Measurements from ENCODE around the gene NDUFAF4. TPM values are rescaled to one million over a fixed set of nuclear protein-coding genes. Genes with fewer than 3 reads are reported as not detected.

The NDUFAF4 gene
- 10 to 100 TPM; 98.4 to 98.9 TPM for total RNA-seq

DNA sequence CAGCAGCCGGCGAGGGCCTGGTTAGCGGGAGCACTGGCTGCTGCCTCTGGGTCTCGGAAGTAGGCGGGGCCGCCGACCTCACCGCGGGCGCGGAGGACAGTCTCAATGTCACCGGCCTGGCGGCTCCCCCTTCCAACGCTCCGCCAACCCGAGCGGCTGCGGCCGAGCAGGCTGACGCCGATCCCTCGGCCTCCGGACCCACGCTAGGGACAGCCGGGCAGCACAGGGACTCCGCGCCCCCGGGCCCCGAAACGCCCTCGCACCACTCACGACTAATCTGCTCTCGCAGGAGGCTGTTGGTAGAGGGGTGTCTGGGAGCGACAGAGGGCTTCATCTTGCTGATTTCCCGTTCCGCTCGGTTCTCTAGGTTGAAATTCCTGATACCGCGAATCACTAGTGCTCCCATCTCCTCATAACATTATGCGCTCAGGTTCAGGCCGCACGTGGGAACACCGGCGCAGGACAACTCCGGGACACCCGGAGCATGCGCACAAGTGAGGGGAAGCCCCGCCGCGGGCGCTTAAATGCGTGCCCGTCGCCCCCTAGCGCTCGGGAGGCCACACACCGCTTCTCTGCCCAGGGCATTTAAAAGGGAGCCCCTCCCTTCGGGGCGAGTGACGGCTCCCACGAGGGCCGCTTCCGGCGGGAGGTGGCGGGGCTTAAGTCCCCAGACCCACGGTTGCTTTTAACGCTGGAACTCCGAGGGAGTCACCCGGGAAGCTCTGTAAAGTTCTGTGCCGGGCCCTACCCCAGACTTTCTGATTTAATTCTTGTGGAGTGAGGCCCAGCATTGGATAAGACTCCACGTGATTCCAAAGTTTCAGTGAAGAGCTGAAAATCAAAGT is at the start of gene NDUFAF4:
NDUFAF4 (minus strand) TSS at position 496 of the 845 bp plus-strand sequence; CDS start at position 406, 90 bp downstream.
- Mint-ChIP-seq H3K4me1 (peaks cover 23% of the 10 kb centered on the region), H3K4me3 (peak within 1 kb of the TSS; percentile 78), H3K36me3 (peaks cover 16% of the 10 kb centered on the region), H3K9me3 (no peaks in the 10 kb centered on the region), H3K27ac (peak within 1 kb of the TSS; percentile 82), H3K27me3 (peaks cover 9% of the 10 kb centered on the region)
- peak; percentile 95 for DNase-seq

DNA sequence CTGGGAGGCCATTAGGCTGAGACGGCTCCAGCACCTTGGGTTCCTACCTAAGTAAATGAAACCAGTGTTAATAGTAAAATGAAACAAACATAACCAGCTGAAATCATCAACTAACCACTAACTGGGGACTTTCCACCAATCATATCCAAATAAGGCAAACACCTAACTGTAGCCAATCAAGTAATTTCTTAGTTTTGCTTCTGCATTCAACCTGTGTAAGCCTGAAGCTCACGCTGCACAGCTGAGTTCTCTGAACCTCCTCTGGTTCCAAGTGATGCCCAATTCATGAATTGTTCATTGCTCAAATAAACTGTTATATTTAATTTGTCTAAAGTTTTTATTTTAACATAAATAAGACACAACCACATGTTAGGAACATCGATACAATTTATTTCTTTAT is 49.4 kb upstream of the NDUFAF4 start:
- H3K9me3 Mint-ChIP-seq, result peaks cover 3% of the 10 kb centered on the region
- no peaks in the 10 kb centered on the region for H3K27me3 Mint-ChIP-seq
- H3K4me3 Mint-ChIP-seq, result no peak overlapping the region
- peaks cover 2% of the 10 kb centered on the region for H3K36me3 Mint-ChIP-seq
- no peak for DNase-seq
- peaks cover 8% of the 10 kb centered on the region for H3K4me1 Mint-ChIP-seq
- peak overlapping the region; percentile 68 for H3K27ac Mint-ChIP-seq

- Mint-ChIP-seq H3K4me1 (peaks cover 14% of the 10 kb centered on the region), H3K9me3 (peaks cover 3% of the 10 kb centered on the region), H3K36me3 (peaks cover 4% of the 10 kb centered on the region), H3K27ac (no peak overlapping the region), H3K27me3 (no peaks in the 10 kb centered on the region), H3K4me3 (no peak overlapping the region)
- DNase-seq, result no peak
These were observed 46.0 kb upstream of the NDUFAF4 start for GRCh38 chr6:96943555-96944215.

- DNase-seq, result no peak
- Mint-ChIP-seq H3K9me3 (peaks cover 1% of the 10 kb centered on the region), H3K4me1 (peaks cover 14% of the 10 kb centered on the region)
These were observed 45.0 kb upstream of the NDUFAF4 start for GRCh38 chr6:96942676-96943075.

GRCh38 chr6:96940322-96940721 is 42.6 kb upstream of the NDUFAF4 start:
- Mint-ChIP-seq H3K4me3 (no peak overlapping the region), H3K9me3 (no peaks in the 10 kb centered on the region), H3K36me3 (peaks cover 2% of the 10 kb centered on the region), H3K27ac (no peak overlapping the region), H3K4me1 (peaks cover 6% of the 10 kb centered on the region), H3K27me3 (no peaks in the 10 kb centered on the region)
- DNase-seq, result no peak

More at GRCh38 chr6:96942676-96943075, 45.0 kb upstream of the NDUFAF4 start:
- Mint-ChIP-seq H3K4me3 (no peak overlapping the region), H3K27ac (no peak overlapping the region), H3K27me3 (no peaks in the 10 kb centered on the region), H3K36me3 (peaks cover 4% of the 10 kb centered on the region)

DNA sequence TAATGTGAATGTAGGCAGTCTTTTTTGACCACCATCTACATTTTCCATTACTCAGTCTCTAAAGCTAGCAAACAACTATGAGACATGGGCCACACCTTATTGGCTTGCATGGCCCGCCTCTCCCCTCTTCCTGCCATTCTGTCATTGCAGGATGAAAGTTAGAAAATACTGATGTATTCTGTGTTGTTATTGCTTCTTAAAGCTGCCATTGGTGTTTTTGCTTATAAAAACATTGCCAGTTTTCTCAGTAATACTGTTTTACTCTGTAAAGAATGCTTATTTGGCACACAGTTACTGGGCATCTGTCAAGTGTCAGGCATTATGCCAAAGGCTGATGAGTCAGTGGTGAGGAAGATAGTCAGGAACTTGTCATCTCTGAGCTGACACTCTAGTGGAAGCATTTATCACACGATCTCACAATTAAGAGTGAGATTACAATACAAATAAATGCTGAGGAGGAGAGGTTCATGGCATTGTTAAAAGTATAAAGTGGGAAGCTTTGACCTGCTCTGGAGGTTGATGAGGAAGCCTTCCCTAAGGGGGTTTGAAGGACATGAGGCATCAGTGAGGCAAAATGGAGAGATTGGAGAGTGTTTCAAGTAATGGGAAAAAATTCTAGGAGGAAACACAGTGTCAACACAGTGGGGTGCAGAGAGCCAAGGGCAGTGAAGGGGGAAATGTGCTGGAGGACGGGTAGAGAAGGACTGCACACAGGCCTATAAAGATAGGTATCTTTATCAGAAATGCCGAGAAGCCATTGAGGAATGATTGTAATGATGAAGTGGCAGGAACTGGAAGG is 41.5 kb upstream of the NDUFAF4 start:
- Mint-ChIP-seq H3K4me1 (peaks cover 6% of the 10 kb centered on the region), H3K27me3 (no peaks in the 10 kb centered on the region), H3K27ac (no peak overlapping the region), H3K4me3 (no peak overlapping the region), H3K36me3 (peaks cover 2% of the 10 kb centered on the region), H3K9me3 (no peaks in the 10 kb centered on the region)
- peak; percentile 9 for DNase-seq

DNA sequence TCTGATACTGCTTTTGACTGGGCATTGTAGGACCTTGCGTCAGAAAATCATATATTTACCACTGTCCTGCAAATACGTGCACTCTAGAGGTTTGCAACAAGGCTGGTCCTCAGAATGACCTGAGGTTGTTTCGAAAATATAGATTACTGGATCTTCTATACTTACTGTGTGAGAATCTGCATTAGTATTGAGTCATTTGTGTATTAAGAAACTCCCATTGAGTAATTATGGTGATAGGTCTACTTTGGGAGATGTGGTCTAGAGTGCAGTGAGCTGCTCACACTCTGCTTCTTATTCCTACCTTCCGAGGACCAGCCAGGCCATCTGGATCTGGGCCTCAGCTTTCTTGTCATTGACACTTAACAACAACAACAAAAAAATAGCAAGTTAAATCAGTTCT is 36.4 kb upstream of the NDUFAF4 start:
- no peak overlapping the region for H3K4me3 Mint-ChIP-seq
- no peaks in the 10 kb centered on the region for H3K27me3 Mint-ChIP-seq
- no peaks in the 10 kb centered on the region for H3K36me3 Mint-ChIP-seq
- no peaks in the 10 kb centered on the region for H3K9me3 Mint-ChIP-seq
- no peak overlapping the region for H3K27ac Mint-ChIP-seq
- H3K4me1 Mint-ChIP-seq, result peaks cover 1% of the 10 kb centered on the region
- no peak for DNase-seq

- peaks cover 8% of the 10 kb centered on the region for H3K4me1 Mint-ChIP-seq
- H3K9me3 Mint-ChIP-seq, result no peaks in the 10 kb centered on the region
- no peaks in the 10 kb centered on the region for H3K27me3 Mint-ChIP-seq
- DNase-seq, result no peak
- no peak overlapping the region for H3K27ac Mint-ChIP-seq
- no peak overlapping the region for H3K4me3 Mint-ChIP-seq
- H3K36me3 Mint-ChIP-seq, result no peaks in the 10 kb centered on the region
These were observed 33.5 kb upstream of the NDUFAF4 start for GRCh38 chr6:96931198-96931597.

DNA sequence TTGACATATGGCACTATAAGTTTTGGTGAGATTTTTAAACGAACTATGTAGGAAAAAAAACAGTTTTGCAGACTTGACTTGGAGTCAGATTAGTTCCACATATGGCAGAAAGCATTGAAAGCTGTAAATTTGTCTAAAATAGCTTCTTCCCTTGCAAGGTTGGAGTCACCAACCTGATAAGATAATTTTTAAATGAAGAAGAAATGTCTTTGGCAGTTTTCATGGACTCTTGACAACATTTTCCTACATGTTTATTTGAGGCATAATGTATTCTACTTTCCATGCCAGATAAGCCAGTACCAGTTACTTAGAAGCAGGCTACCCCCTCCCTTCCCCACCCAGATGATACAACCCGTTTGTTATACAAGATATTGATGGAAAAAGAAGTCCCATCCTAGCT is 32.0 kb upstream of the NDUFAF4 start:
- H3K27ac Mint-ChIP-seq, result no peak overlapping the region

DNA sequence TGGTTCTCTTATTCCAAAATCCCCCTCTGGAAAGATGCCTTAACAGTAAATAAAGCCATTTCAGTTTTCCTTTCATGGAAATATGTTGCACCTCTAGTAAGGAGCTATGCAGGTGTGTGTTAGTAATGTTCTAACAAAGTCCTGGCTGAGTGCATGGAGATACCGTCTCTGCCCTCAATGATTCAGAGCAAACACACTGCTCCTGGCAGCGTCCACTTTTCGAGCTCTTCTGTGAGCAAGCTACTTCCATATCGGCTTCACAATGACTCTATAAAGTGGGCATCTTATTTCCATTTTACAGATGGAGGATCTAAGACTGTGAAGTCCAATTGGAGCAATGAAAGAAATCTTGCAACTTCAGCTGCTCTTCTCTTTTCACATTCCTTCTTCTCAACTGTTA is 30.0 kb upstream of the NDUFAF4 start:
- H3K27me3 Mint-ChIP-seq, result no peaks in the 10 kb centered on the region
- DNase-seq, result no peak
- no peak overlapping the region for H3K4me3 Mint-ChIP-seq
- H3K27ac Mint-ChIP-seq, result no peak overlapping the region
- no peaks in the 10 kb centered on the region for H3K36me3 Mint-ChIP-seq
- no peaks in the 10 kb centered on the region for H3K9me3 Mint-ChIP-seq
- H3K4me1 Mint-ChIP-seq, result peaks cover 27% of the 10 kb centered on the region

More for the DNA sequence above, 32.0 kb upstream of the NDUFAF4 start:
- Mint-ChIP-seq H3K36me3 (no peaks in the 10 kb centered on the region), H3K9me3 (no peaks in the 10 kb centered on the region), H3K4me1 (peaks cover 16% of the 10 kb centered on the region), H3K4me3 (no peak overlapping the region), H3K27me3 (no peaks in the 10 kb centered on the region)
- no peak for DNase-seq

DNA sequence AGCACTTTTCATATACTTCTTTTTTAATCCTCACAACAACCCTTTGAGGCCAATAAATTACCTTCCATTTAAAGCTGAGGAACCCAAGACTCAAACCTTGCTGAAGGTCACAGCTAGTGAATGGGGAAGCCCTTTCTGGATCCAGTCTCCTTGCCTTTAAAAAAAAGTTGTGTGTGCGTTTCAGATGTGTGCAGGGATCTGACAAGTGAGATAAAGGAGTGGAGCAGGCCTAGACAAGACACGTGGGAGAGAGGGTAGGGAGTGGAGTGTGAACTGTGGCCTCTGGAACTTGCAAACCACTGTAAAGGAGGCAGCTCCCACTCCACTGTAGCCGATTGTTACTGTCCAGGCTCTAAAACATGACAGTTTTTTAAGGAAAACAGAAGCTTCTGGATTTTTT is 28.7 kb upstream of the NDUFAF4 start:
- Mint-ChIP-seq H3K9me3 (no peaks in the 10 kb centered on the region), H3K4me3 (no peak overlapping the region), H3K27ac (no peak overlapping the region), H3K36me3 (no peaks in the 10 kb centered on the region), H3K27me3 (no peaks in the 10 kb centered on the region), H3K4me1 (peaks cover 37% of the 10 kb centered on the region)
- DNase-seq, result no peak

DNA sequence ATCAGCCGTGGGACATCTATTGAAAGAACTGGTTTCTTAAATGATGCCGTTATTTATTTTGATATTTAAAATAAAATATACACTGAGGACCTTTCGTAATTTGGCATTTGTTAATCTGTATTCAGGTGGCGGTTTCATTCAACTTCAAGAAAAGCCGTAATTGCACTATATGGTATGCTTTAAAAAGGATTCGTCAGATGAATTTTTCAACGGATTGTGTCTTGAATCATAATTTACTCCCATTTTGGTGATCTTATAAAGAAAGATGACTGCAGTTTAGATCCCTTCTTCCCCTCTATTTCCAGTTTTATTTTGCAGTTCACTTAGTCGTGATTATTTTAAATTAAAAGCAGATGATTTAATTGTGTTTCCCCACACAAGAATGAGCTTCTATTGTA is 27.6 kb upstream of the NDUFAF4 start:
- no peak for DNase-seq
- H3K9me3 Mint-ChIP-seq, result no peaks in the 10 kb centered on the region
- peak overlapping the region; percentile 91 for H3K4me3 Mint-ChIP-seq
- no peaks in the 10 kb centered on the region for H3K36me3 Mint-ChIP-seq
- peaks cover 41% of the 10 kb centered on the region for H3K4me1 Mint-ChIP-seq
- no peaks in the 10 kb centered on the region for H3K27me3 Mint-ChIP-seq
- H3K27ac Mint-ChIP-seq, result no peak overlapping the region

- H3K4me1 Mint-ChIP-seq, result peaks cover 40% of the 10 kb centered on the region
- peak overlapping the region; percentile 84 for H3K4me3 Mint-ChIP-seq
These were observed 26.3 kb upstream of the NDUFAF4 start for GRCh38 chr6:96923871-96924493.

DNA sequence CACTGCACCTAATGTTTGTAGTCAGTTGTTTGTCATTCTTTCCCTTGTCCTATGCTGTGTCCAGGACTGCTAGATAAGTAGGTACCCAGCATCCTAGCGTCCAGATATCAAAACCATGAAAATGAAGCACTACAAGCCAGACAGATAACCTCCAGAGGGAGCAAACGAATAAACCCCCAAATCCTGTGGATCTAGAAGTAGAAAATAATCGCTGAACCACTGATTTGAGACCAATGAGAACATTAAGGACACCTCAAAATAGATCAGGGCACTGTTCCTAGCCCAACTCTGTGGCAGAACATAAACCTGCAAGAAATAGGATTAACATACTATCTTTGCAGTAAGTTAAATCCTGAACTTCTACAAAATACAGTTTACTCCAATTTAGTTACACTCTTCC is 25.7 kb upstream of the NDUFAF4 start:
- Mint-ChIP-seq H3K27me3 (no peaks in the 10 kb centered on the region), H3K4me3 (no peak overlapping the region), H3K9me3 (no peaks in the 10 kb centered on the region), H3K27ac (peak overlapping the region; percentile 55), H3K4me1 (peaks cover 36% of the 10 kb centered on the region), H3K36me3 (no peaks in the 10 kb centered on the region)
- no peak for DNase-seq

More at GRCh38 chr6:96923871-96924493, 26.3 kb upstream of the NDUFAF4 start:
- Mint-ChIP-seq H3K36me3 (no peaks in the 10 kb centered on the region), H3K27ac (peak overlapping the region; percentile 90), H3K27me3 (no peaks in the 10 kb centered on the region), H3K9me3 (no peaks in the 10 kb centered on the region)
- DNase-seq, result no peak

All from activated naive CD8-positive, alpha-beta T cell treated with anti-CD3 and anti-CD28 coated beads for 36 hours (primary cell).